BE2C (cell line): ENCODE data around the gene SNX20.

Experiments used
- DNase-seq: peaks from one replicate; pipeline ENCODE4 v3.0.0-alpha.2; 2020
- H3K27me3 ChIP-seq: fragments of 250-450 bp; sonication (Bioruptor Pico); 2 replicates; pipeline ENCODE4 v1.5.1; 2020; ENCODE audit warnings: mild to moderate bottlenecking
- H3K36me3 ChIP-seq: fragments of 250-450 bp; sonication (Bioruptor Pico); 2 replicates; pipeline ENCODE4 v1.5.1; 2020; ENCODE audit warnings: mild to moderate bottlenecking
- H3K4me1 ChIP-seq: fragments of 250-450 bp; sonication (Bioruptor Pico); 2 replicates; pipeline ENCODE4 v1.5.1; 2020
- H3K4me3 ChIP-seq: 2 replicates; pipeline ENCODE4 v1.5.1; 2011; ENCODE audit warnings: low read depth, low read length
- H3K9me3 ChIP-seq: fragments of 250-450 bp; sonication (Bioruptor Pico); 2 replicates; pipeline ENCODE4 v1.5.1; 2020
- TF ChIP-seq, protein P1 (sequence below): IDR thresholded peaks from 2 replicates; pipeline ENCODE4 v1.5.1; 2012; ENCODE audit warnings: mild to moderate bottlenecking, low read depth, low read length

The SNX20 gene

DNA sequence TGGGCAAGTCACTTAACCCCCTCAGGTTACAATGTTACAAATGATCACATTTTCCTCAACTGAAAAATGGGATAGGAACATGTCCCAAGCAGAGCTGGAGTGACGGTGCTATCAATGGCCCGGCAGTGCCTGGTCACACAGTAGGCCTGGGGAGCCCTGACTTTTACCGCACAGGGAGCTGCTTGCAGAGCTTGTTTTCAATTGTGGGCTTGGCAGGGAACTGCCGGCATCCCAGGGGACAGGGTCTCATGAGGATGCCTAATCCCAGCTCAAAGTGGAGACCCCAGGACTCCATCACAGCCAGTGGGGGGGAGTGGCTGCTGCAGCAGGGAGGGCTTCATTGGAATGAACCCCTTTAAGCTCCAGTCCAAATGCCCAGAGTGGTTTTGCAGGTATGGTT lies 11.4 kb downstream of the SNX20 start:
- Histone ChIP-seq H3K4me3 (no peak overlapping the region), H3K36me3 (no peaks in the 10 kb centered on the region), H3K27me3 (no peaks in the 10 kb centered on the region), H3K4me1 (no peaks in the 10 kb centered on the region), H3K9me3 (no peaks in the 10 kb centered on the region; the same call in none of the 2 replicates)
- TF ChIP-seq, protein P1, sequence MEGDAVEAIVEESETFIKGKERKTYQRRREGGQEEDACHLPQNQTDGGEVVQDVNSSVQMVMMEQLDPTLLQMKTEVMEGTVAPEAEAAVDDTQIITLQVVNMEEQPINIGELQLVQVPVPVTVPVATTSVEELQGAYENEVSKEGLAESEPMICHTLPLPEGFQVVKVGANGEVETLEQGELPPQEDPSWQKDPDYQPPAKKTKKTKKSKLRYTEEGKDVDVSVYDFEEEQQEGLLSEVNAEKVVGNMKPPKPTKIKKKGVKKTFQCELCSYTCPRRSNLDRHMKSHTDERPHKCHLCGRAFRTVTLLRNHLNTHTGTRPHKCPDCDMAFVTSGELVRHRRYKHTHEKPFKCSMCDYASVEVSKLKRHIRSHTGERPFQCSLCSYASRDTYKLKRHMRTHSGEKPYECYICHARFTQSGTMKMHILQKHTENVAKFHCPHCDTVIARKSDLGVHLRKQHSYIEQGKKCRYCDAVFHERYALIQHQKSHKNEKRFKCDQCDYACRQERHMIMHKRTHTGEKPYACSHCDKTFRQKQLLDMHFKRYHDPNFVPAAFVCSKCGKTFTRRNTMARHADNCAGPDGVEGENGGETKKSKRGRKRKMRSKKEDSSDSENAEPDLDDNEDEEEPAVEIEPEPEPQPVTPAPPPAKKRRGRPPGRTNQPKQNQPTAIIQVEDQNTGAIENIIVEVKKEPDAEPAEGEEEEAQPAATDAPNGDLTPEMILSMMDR: no peak
- DNase-seq: no peak

DNA sequence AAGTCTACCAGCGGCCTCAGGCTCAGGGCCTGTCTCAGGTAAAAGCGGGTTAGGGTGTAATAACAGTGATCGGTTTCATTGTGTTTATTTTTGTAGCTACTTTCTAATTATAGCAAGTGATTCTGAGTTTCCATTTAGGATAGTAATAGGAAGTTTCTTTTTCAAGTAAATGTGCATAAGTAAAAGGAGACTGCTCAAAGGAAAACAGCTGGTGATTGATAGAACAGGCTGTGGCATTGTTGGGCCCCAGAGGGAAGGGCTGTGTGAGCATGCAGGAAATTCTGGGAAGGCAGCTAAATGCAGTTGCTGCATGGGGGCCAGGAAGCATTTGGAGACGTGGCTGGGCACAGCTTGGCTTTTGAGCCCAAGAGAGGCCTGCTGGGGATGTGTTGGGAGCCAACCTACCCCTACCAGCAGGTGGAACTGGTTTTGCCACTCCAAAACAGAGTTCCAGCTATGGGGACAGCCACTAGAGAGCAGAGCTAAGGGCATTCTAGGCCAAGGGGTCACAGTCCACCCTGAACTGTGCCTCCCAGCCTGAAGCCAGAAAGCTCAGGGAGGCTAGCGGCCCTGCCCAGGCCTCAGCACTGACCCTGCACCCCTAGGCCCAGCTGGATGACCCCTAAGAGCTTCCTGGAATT lies 12.6 kb downstream of the SNX20 start:
- H3K36me3 ChIP-seq: no peaks in the 10 kb centered on the region
- no peaks in the 10 kb centered on the region for H3K27me3 ChIP-seq
- DNase-seq: no peak
- no peaks in the 10 kb centered on the region for H3K4me1 ChIP-seq
- H3K4me3 ChIP-seq: no peak overlapping the region
- H3K9me3 ChIP-seq: no peaks in the 10 kb centered on the region; the same call in none of the 2 replicates
- TF ChIP-seq, protein P1: no peak

DNA sequence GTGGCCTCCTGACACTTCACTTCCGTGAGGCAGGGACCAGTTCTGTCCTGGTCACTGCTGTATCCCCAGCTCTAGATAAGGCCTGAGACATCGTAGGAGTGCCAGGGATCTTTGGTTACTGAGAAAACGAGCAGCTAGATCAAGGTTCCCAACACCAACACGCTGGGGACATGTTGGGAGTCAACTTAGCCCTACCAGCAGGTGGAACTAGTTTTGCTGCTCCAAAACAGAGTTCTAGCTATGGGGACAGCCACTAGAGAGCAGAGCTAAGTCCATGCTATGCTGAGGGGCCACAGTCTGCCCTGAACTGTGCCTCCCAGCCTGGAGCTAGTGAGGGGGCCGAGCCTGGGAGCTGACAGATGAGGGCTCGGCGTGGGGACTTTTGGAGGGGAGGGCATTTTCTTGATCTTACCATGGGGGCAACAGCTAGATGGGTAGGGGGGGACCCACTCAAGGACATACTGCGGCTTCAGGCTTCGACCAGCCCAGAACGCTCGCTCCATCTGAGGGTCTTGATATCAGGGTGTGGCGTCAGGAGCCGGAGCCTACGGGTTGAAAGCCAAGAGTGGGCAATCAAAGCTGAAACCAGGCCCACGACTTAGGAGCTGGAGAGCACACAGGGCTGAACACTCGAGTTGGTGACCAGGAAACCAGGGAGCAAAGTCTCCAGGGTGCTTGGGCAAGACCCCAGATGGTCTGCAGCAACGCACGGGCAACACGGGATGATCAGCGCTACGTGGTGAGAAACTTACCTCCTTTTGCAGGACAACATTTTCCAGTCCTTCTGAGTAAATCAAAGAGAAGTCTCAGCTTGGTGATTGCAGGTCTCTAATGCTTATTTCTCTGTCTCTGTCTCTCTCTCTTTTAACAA lies 13.4 kb downstream of the SNX20 start:
- DNase-seq: no peak
- no peaks in the 10 kb centered on the region for H3K36me3 ChIP-seq
- no peaks in the 10 kb centered on the region; the same call in none of the 2 replicates for H3K9me3 ChIP-seq
- H3K27me3 ChIP-seq: no peaks in the 10 kb centered on the region
- H3K4me3 ChIP-seq: no peak overlapping the region
- no peaks in the 10 kb centered on the region for H3K4me1 ChIP-seq
- TF ChIP-seq, protein P1: no peak

DNA sequence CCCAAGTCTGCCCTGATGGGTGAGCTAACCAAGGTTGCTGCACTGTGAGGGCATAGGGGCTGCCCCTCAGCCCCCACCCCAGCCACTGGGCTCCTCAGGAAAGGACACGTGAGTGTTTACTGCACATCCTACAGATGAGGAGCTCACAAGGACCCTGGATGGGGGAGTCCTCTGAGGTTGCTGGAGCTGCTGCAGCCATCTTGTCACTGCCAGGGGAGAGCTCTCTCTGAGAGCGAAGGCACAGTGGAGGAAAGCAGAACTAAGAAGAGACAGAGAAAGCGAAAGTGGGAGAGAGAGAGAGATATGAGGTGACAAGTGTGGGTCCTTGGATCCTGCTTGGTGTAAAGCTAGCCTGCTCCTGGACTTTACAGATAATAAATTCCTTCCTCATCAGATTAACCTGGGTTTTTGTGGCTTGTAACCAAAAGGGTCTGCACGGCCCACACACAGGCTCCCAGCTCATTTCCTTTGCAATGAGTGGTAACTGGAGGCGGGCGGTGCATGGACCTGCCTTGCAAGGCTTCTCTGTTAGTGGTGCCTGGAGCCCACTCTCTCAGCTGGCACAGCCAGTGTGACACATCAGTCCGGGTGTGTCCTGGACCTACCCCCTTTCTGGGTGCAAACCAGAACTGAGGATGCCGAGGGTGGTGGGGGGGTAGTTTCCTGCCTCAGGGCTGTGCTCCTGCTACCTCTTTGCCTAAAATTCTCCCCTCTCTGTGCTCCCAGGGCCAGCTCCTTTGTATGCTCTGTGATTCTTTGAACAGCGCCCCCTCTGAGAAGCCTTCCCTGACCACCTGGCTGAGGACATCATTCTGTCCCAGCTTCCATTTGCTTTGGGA lies 14.2 kb downstream of the SNX20 start:
- Histone ChIP-seq H3K4me1 (no peaks in the 10 kb centered on the region), H3K36me3 (no peaks in the 10 kb centered on the region)

DNA sequence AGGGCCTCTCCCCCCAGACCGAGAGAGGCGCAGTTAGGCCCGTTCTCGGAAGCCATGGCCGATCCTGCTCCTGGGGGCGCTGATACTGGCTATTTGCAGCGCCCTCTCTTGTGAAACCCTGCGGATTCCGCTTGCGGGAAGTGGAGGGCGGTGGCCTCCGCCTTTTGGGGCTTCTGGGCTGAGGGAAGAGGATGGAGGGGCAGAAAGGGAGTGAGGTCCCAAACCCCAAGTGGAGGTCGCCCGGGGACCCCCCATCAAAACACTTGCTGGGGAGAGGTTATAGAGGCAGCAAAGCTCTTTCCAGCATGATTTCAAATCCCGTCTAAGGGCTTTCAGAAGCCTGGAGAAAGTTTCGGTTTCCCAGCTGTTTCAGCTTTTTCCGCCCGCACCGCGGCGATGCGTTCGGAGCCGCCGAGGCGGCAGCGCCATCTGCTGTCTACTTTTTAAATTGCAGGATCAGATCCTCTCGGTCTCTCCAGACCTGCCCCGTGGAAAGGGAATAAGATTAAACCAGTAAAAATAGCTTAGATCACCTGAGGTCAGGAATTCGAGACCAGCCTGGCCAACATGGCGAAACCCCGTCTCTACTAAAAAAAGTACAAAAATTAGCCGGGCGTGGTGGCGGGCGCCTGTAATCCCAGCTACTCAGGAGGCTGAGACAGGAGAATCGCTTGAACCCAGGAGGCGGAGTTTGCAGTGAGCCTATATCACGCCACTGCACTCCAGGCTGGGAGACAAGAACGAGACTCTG lies 15.8 kb downstream of the SNX20 start:
- Histone ChIP-seq H3K9me3 (no peaks in the 10 kb centered on the region), H3K4me1 (no peaks in the 10 kb centered on the region), H3K36me3 (no peaks in the 10 kb centered on the region), H3K4me3 (peak overlapping the region; percentile 47), H3K27me3 (no peaks in the 10 kb centered on the region)
- peak; percentile 76 for DNase-seq
- TF ChIP-seq, protein P1: peak; percentile 85

More for the DNA sequence above, 14.2 kb downstream of the SNX20 start:
- TF ChIP-seq, protein P1: no peak
- Histone ChIP-seq H3K4me3 (no peak overlapping the region), H3K9me3 (no peaks in the 10 kb centered on the region; the same call in 1 of the 2 replicates), H3K27me3 (no peaks in the 10 kb centered on the region)
- DNase-seq: no peak
